Gastrocnemius medialis (tissue), 4 donors: ENCODE data around the gene LRRC53.

Experiments used
- POLR2A ChIP-seq, 2 donors: fragments of 450-650 bp; IDR thresholded peaks; one replicate each; pipeline ENCODE4 v1.6.1; 2017; ENCODE audit warnings: antibody characterized with exemption in 2 of 2, mild to moderate bottlenecking in 2 of 2, moderate library complexity in 2 of 2
- TF ChIP-seq, protein P1 (sequence below), 5 experiments: fragments of 450-650 bp in 3 of 5; fragments of 200-600 bp in 2 of 5; sonication (generic) in 2 of 5; IDR thresholded peaks in 4 of 5; conservative IDR thresholded peaks in 1 of 5; 1 replicate in 4 of 5; 2 replicates in 1 of 5; pipeline ENCODE4 v1.5.1; 2016 to 2019; ENCODE audit warnings: antibody characterized with exemption in 5 of 5, mild to moderate bottlenecking in 3 of 5, moderate library complexity in 3 of 5

DNA sequence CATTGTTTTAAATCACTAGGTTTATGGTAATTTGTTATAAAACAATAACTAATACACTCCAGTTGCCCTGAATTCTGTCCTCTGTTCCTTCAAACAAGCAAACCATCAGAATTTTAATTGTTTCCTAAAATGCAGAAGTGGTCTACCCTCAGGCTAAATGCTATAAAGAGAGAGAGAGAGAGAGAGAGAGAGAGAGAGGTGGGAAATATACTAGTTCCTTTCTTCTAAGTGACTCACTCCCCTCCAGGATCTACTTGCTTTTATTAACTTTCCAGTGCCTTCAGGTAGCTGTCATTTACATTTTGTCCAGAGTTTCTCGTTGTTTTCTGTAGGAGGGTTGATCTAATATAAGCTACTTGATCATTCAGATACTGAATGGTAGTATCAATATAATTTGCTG is 26.4 kb downstream of the LRRC53 start:
- no peak for TF ChIP-seq POLR2A (IDR thresholded peaks at IDR 0.05)
- TF ChIP-seq, protein P1, sequence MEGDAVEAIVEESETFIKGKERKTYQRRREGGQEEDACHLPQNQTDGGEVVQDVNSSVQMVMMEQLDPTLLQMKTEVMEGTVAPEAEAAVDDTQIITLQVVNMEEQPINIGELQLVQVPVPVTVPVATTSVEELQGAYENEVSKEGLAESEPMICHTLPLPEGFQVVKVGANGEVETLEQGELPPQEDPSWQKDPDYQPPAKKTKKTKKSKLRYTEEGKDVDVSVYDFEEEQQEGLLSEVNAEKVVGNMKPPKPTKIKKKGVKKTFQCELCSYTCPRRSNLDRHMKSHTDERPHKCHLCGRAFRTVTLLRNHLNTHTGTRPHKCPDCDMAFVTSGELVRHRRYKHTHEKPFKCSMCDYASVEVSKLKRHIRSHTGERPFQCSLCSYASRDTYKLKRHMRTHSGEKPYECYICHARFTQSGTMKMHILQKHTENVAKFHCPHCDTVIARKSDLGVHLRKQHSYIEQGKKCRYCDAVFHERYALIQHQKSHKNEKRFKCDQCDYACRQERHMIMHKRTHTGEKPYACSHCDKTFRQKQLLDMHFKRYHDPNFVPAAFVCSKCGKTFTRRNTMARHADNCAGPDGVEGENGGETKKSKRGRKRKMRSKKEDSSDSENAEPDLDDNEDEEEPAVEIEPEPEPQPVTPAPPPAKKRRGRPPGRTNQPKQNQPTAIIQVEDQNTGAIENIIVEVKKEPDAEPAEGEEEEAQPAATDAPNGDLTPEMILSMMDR (IDR thresholded peaks at IDR 0.05 in 4 of 5, conservative IDR thresholded peaks at IDR 0.05 in 1 of 5): no peak
